ENCODE data around the gene FOXA1.

The FOXA1 gene

DNA sequence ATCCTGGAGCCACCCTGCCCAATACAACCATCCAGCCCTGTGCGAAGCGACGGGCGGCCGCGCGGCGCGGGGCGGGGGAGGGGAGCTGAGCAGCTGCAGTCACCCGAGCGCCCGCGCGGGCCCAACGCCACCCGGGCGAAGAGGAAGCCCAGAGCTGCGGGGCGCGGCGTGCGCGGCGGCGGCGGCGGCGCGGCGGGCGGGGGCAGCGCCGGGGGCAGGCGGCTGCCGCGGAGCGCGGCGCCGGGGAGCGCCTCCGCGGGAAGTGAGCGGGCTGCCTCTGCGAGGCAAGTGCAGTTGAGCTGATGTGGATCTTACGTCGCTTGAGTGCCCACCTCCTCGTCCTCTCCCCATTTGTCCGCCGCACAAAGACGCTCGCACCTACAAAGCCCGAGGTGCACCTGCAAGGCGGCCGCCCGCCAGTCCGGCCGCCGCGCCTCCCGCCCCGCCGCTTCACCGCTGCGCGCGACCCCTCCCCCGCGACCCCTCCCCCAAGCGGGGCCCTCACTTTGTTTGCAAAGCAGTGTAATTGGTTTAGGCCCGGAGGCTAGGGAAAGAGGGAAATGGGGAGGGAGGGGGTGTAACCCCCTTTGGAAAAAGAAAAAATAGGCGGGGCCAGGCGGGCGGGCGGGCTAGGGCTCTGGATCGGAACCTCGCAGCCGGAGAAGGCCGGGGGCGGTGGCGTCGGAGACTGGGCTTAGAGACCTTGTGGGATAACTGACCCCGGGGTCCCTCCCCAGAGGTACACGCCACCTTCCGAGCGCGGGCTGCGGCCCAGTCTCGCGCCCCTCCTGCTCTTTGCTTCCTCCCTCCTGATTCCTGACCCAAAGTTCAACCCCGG is at the start of gene FOXA1, which contains the start of gene TTC6:
Gene FOXA1, minus strand, starts transcription at position 279 of the 838 bp plus-strand sequence. Its CDS starts 277 bp downstream, at position 2.
Gene TTC6, plus strand, starts transcription at position 659 of the 838 bp plus-strand sequence. CDS start 26,436 bp downstream, outside the sequence.
- Histone ChIP-seq H3K4me1 (no peaks in the 10 kb centered on the region), H3K27ac (no peak within 1 kb of the TSS), H4K20me1 (no peaks in the 10 kb centered on the region), H3K4me2 (no peak within 1 kb of the TSS), H3K36me3 (no peaks in the 10 kb centered on the region), H3K9me3 (replicated peaks in 1 of 11) (peaks cover 76 to 90% (median 84%) of the 10 kb centered on the region in 11 experiments), H3K9ac (no peak within 1 kb of the TSS), H3K27me3 (no peaks in the 10 kb centered on the region), H3K4me3 (no peak within 1 kb of the TSS; a peak in 1 of 20 replicates)
- no peak for TF ChIP-seq Cebpa-rat (IDR thresholded peaks at IDR 0.05)

DNA sequence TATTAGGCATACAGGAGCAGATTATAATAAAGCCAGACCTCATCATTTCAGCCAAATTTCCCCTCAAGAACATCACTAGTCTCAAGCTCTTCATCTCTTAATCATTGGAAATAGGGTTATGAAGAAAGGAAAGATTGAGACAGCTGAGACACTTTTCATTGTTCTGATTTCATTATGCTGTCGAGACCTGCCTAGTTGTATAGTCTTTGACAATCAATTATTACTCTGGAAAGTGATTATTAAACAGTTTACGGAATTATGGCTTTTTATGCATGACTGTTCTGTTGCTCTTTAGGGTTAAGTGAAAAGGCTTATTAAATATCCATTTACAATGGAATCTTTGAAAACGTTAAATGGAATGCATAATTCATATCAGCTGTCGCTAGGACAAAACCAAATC is 48.7 kb upstream of the FOXA1 start:
- Histone ChIP-seq H3K9me3 (replicated peaks in 1 of 11) (no peaks in the 10 kb centered on the region), H3K4me2 (no peak overlapping the region), H3K4me3 (no peak overlapping the region), H4K20me1 (no peaks in the 10 kb centered on the region), H3K36me3 (no peaks in the 10 kb centered on the region), H3K27ac (no peak overlapping the region), H3K9ac (no peak overlapping the region), H3K27me3 (no peaks in the 10 kb centered on the region), H3K4me1 (no peaks in the 10 kb centered on the region)
- TF ChIP-seq Cebpa-rat (IDR thresholded peaks at IDR 0.05): no peak

DNA sequence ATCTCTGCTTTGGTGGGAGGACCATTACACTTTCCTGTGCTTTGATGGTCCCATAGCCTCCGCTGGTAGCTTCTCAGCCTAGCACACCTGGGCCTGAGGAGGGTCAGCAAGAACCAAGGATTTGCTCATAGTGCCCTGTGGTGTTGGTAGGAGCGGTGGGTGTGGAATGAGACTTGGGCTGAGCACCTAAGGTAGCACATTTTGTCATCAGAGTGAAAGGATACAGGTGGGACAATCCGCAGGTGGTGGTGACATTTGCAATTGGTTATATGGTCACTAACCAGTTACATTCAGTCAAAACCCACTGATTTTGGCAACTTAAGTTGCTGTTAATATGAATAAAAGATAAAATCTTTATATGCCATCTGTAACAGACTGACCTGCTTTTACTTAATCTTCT is 47.1 kb upstream of the FOXA1 start:
- Histone ChIP-seq H4K20me1 (no peaks in the 10 kb centered on the region), H3K36me3 (no peaks in the 10 kb centered on the region), H3K9me3 (replicated peaks in 1 of 11) (no peaks in the 10 kb centered on the region), H3K27ac (no peak overlapping the region), H3K9ac (no peak overlapping the region), H3K4me3 (no peak overlapping the region), H3K27me3 (no peaks in the 10 kb centered on the region), H3K4me1 (no peaks in the 10 kb centered on the region), H3K4me2 (no peak overlapping the region)
- no peak for TF ChIP-seq Cebpa-rat (IDR thresholded peaks at IDR 0.05)

DNA sequence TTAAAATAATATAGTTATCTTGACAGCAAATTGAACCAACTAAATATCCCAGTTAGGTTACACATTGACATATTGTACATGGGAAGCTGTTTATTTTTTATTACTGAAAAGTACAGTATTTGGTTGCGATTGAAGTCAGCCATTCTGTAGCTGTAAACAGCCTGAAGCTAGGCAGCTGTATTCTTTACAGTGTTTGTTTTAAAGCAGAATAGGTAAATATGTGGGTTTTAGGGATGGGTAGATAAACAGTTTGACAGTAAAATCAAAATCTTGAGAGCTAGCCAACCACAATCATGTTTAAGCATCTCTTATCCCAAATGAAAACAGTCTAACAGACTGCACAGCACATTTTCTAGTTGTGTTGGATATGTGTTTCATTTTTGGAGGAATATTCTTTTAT is 46.1 kb upstream of the FOXA1 start:
- no peak overlapping the region for H3K9ac ChIP-seq
- no peaks in the 10 kb centered on the region for H4K20me1 ChIP-seq
- TF ChIP-seq Cebpa-rat (IDR thresholded peaks at IDR 0.05): no peak
- no peak overlapping the region for H3K4me2 ChIP-seq
- H3K27ac ChIP-seq: no peak overlapping the region
- no peak overlapping the region for H3K4me3 ChIP-seq
- H3K27me3 ChIP-seq: no peaks in the 10 kb centered on the region
- no peaks in the 10 kb centered on the region for H3K4me1 ChIP-seq
- H3K36me3 ChIP-seq: no peaks in the 10 kb centered on the region
- no peaks in the 10 kb centered on the region for H3K9me3 ChIP-seq (replicated peaks in 1 of 11)

DNA sequence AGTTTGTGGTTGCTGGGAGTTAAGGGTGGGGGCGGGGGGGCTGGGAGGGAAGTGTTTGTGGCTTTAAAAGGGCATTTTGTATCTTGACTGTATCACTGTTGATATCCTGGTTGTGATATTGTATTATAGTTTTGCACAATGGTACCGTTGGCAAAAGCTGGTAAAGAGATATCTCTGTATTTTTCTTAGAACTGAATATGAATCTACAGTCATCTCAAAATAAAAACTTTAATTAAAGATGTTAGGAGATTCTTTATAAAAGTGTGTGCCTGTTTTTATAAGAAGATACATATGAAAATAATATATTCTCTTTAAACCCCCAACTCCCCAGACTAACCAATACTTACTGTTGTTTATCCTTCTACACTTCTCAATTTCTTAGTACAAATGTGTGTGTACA is 43.5 kb upstream of the FOXA1 start:
- no peak overlapping the region for H3K4me2 ChIP-seq
- no peaks in the 10 kb centered on the region for H4K20me1 ChIP-seq
- peaks cover 0 to 2% (median under 1%) of the 10 kb centered on the region in 11 experiments; a peak in 3 of 22 replicates for H3K9me3 ChIP-seq (replicated peaks in 1 of 11)
- no peak overlapping the region for H3K27ac ChIP-seq
- H3K4me3 ChIP-seq: no peak overlapping the region
- TF ChIP-seq Cebpa-rat (IDR thresholded peaks at IDR 0.05): no peak
- no peaks in the 10 kb centered on the region for H3K36me3 ChIP-seq
- H3K9ac ChIP-seq: no peak overlapping the region
- H3K4me1 ChIP-seq: no peaks in the 10 kb centered on the region
- H3K27me3 ChIP-seq: no peaks in the 10 kb centered on the region

DNA sequence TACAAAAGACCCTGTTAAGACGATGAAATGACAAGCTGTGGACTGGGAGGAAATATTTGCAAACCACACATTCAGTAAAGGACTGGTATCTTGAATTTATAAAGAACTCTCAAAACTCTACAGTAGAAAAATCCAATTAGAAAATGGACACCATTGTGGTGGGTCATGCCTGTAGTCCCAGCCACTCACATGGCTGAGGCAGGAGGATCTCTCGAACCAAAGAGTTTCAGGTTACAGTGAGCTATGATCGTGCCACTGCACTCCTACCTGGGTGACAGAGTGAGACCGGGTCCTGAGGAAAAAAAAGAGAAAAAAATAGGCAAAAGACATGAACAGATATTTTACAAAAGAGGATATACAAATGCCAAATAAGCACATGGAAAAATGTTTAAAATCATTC is 42.3 kb upstream of the FOXA1 start:
- no peak for TF ChIP-seq Cebpa-rat (IDR thresholded peaks at IDR 0.05)

DNA sequence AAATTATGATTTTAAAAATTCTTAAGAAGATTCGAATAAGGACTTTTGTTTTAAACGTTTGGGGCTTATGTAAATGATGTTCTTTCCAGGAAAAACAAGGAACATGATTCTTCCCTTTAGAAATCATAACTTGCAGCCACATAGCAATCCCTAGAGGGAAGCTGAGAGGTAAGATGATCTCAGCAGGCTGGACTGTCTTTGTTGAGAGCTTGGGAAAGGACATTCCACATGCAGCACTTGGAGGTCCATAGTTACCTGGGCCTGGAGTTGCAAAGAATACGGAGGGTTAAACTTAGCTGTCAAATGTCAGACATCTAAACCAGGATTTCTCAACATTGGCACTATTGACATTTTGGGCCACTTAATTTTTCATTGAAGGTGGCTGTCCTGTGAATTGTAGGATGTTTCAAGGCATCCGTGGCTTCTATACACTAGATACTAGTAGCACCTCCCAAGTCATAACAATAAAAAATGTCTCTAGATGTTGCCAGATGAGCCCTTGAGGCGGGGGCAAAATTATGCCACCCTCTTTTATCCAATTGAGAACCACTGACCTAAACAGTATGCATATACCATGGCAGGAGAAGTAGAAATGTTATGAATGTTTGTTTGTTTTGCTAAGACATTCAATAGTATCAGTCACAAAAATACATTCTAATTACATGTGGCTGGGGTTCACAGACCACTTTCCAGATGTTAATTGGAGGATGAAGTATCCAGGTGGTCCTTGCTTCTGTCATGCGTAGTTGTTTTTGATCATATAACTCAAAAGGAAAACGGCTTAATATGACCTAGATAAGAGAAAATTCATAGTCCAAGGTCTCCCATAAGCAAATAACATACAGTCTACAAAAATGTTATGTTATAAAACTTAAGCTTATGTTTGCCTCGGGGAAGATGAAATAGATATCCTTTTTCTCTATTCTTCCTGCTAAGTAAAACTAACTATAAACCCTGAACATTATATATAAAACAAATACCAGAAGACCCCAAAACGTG is 30.8 kb upstream of the FOXA1 start:
- Histone ChIP-seq H3K36me3 (no peaks in the 10 kb centered on the region), H4K20me1 (no peaks in the 10 kb centered on the region), H3K4me1 (no peaks in the 10 kb centered on the region), H3K27ac (no peak overlapping the region), H3K4me3 (no peak overlapping the region), H3K27me3 (no peaks in the 10 kb centered on the region), H3K9ac (no peak overlapping the region), H3K4me2 (no peak overlapping the region), H3K9me3 (replicated peaks in 1 of 11) (peaks cover 8 to 18% (median 10%) of the 10 kb centered on the region in 11 experiments; a peak in 21 of 22 replicates)
- TF ChIP-seq Cebpa-rat (IDR thresholded peaks at IDR 0.05): no peak

More for the DNA sequence above, 42.3 kb upstream of the FOXA1 start:
- peaks cover 0 to 15% (median 10%) of the 10 kb centered on the region in 11 experiments; a peak in 13 of 22 replicates for H3K9me3 ChIP-seq (replicated peaks in 1 of 11)
- H3K4me3 ChIP-seq: no peak overlapping the region
- H3K36me3 ChIP-seq: no peaks in the 10 kb centered on the region
- no peak overlapping the region for H3K9ac ChIP-seq
- no peaks in the 10 kb centered on the region for H3K27me3 ChIP-seq
- H4K20me1 ChIP-seq: no peaks in the 10 kb centered on the region
- no peak overlapping the region for H3K4me2 ChIP-seq
- no peaks in the 10 kb centered on the region for H3K4me1 ChIP-seq
- no peak overlapping the region for H3K27ac ChIP-seq

DNA sequence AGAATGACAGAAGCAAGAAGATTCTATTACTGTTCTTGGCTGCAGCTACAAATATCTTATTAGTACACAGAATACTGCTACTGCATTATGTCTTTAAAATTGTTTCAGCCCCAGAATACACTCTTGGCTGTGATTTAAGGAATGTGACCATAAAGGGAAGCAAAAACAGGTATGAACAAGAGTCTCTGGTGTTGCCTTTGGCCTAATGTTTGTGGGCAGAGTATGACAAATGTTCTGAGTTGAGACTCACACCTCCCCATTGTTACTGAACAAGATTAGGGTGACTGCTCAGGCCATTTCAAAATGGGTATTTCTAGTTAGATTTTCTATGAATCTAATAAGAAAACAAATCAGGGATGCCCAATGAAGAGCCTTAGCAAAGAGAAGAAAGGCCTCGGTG is 28.9 kb upstream of the FOXA1 start:
- H3K9me3 ChIP-seq (replicated peaks in 1 of 11): peaks cover 8 to 18% (median 9%) of the 10 kb centered on the region in 11 experiments; a peak in 21 of 22 replicates
- TF ChIP-seq Cebpa-rat (IDR thresholded peaks at IDR 0.05): no peak
- H3K27me3 ChIP-seq: no peaks in the 10 kb centered on the region
- H3K4me1 ChIP-seq: no peaks in the 10 kb centered on the region
- no peak overlapping the region for H3K4me2 ChIP-seq
- no peaks in the 10 kb centered on the region for H3K36me3 ChIP-seq
- no peak overlapping the region for H3K4me3 ChIP-seq
- no peaks in the 10 kb centered on the region for H4K20me1 ChIP-seq
- H3K9ac ChIP-seq: no peak overlapping the region
- no peak overlapping the region for H3K27ac ChIP-seq

DNA sequence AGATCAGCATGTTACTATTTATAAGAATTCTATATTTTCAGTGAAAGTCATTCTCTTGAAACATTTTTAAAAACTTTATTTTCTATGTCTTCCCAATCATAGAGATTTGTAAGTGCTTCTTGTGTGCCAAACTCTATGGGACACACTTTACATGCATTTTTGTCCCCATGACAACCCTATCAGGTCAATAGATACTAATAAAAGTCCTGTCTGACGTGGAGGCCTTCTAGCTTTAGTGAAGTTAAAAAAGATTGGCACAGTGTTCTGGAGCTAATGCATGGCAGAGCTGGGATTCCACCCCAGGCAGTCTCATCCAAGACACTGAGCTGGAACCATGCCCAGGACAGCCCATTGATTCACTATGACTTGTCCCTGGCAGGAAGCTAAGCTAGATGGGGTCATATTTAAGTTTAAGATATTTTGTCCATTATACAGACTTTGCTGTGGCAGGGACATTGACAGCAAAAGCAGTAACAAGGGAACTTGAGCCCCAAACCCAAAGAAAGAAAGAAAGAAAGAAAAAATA is 28.4 kb upstream of the FOXA1 start:
- no peak overlapping the region for H3K27ac ChIP-seq
- H3K27me3 ChIP-seq: no peaks in the 10 kb centered on the region
- no peak overlapping the region for H3K4me2 ChIP-seq
- no peaks in the 10 kb centered on the region for H3K36me3 ChIP-seq
- TF ChIP-seq Cebpa-rat (IDR thresholded peaks at IDR 0.05): no peak
- H3K4me1 ChIP-seq: no peaks in the 10 kb centered on the region
- H3K9ac ChIP-seq: no peak overlapping the region
- H3K9me3 ChIP-seq (replicated peaks in 1 of 11): peaks cover 8 to 18% (median 10%) of the 10 kb centered on the region in 11 experiments; a peak in 21 of 22 replicates
- no peaks in the 10 kb centered on the region for H4K20me1 ChIP-seq
- H3K4me3 ChIP-seq: no peak overlapping the region
